G401.6 (cell line): Measurements from ENCODE around the gene GPATCH1.

Source experiments
- FAIRE-seq: peaks from 2 replicates; lab custom pipeline; 2012; peaks lifted over from hg19 to GRCh38; lab: Jason Lieb, UNC

GPATCH1 gene

GRCh38 chr19:33063753-33064457 lies 17.1 kb upstream of the GPATCH1 start:
- FAIRE-seq: no peak

GRCh38 chr19:33064458-33064791 lies 16.6 kb upstream of the GPATCH1 start:
- no peak for FAIRE-seq

- no peak for FAIRE-seq
These were observed 16.0 kb upstream of the GPATCH1 start, which contains the start of gene RHPN2 for GRCh38 chr19:33064792-33065550. Gene RHPN2, minus strand, starts transcription at chr19:33064888. Its CDS starts 36 bp downstream, at chr19:33064852.

- no peak for FAIRE-seq
These were observed 14.4 kb upstream of the GPATCH1 start for GRCh38 chr19:33066543-33066942.

GRCh38 chr19:33067121-33067520 lies 13.9 kb upstream of the GPATCH1 start:
- FAIRE-seq: no peak

GRCh38 chr19:33071887-33072286 lies 9.1 kb upstream of the GPATCH1 start:
- no peak for FAIRE-seq

- FAIRE-seq: no peak
These were observed 5.5 kb upstream of the GPATCH1 start for GRCh38 chr19:33075519-33075918.

GRCh38 chr19:33085570-33086128 lies 4.7 kb downstream of the GPATCH1 start:
- FAIRE-seq: no peak

- no peak for FAIRE-seq
These were observed 6.0 kb downstream of the GPATCH1 start for GRCh38 chr19:33086955-33087354.

- no peak for FAIRE-seq
These were observed 8.0 kb downstream of the GPATCH1 start for GRCh38 chr19:33089010-33089409.

GRCh38 chr19:33090179-33090578 lies 9.2 kb downstream of the GPATCH1 start:
- no peak for FAIRE-seq

GRCh38 chr19:33093420-33094210 lies 12.6 kb downstream of the GPATCH1 start:
- FAIRE-seq: no peak

GRCh38 chr19:33094436-33095067 lies 13.6 kb downstream of the GPATCH1 start:
- no peak for FAIRE-seq

- no peak for FAIRE-seq
These were observed 15.0 kb downstream of the GPATCH1 start for GRCh38 chr19:33096005-33096404.

GRCh38 chr19:33098055-33098534 lies 17.1 kb downstream of the GPATCH1 start:
- no peak for FAIRE-seq

GRCh38 chr19:33100894-33101644 lies 20.1 kb downstream of the GPATCH1 start:
- FAIRE-seq: no peak

- FAIRE-seq: no peak
These were observed 21.9 kb downstream of the GPATCH1 start for GRCh38 chr19:33102893-33103292.

- no peak for FAIRE-seq
These were observed 27.2 kb downstream of the GPATCH1 start for GRCh38 chr19:33108161-33108560.

GRCh38 chr19:33110137-33110910 lies 29.3 kb downstream of the GPATCH1 start:
- FAIRE-seq: no peak

GRCh38 chr19:33111587-33111986 lies 30.6 kb downstream of the GPATCH1 start:
- FAIRE-seq: no peak
